ENCODE data around the gene SCIMP. TPM values are rescaled to one million over a fixed set of nuclear protein-coding genes. Genes with fewer than 3 reads are reported as not detected.
"Not testable (repeated sequence)": the region's sequence is repeated elsewhere in the genome, so short reads cannot be mapped to it uniquely, and the experiment has no call there.

Gene SCIMP
- total RNA-seq, 1 donor from 2014 or later = not detected

GRCh38 chr17:5181509-5182305 lies 53.0 kb downstream of the SCIMP start:
- Mint-ChIP-seq H3K27ac (ENCODE audit: unreplicated experiment) (no peak overlapping the region), H3K36me3 (ENCODE audit: low read depth) (peaks cover 79% of the 10 kb centered on the region), H3K9me3 (peaks cover 42% of the 10 kb centered on the region), H3K27me3 (ENCODE audit: low read depth) (peaks cover 12% of the 10 kb centered on the region), H3K4me3 (peak overlapping the region; percentile 16), H3K4me1 (no peaks in the 10 kb centered on the region)
- TF ChIP-seq, protein P1, sequence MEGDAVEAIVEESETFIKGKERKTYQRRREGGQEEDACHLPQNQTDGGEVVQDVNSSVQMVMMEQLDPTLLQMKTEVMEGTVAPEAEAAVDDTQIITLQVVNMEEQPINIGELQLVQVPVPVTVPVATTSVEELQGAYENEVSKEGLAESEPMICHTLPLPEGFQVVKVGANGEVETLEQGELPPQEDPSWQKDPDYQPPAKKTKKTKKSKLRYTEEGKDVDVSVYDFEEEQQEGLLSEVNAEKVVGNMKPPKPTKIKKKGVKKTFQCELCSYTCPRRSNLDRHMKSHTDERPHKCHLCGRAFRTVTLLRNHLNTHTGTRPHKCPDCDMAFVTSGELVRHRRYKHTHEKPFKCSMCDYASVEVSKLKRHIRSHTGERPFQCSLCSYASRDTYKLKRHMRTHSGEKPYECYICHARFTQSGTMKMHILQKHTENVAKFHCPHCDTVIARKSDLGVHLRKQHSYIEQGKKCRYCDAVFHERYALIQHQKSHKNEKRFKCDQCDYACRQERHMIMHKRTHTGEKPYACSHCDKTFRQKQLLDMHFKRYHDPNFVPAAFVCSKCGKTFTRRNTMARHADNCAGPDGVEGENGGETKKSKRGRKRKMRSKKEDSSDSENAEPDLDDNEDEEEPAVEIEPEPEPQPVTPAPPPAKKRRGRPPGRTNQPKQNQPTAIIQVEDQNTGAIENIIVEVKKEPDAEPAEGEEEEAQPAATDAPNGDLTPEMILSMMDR (conservative IDR thresholded peaks at IDR 0.05) = no peak
- DNase-seq (ENCODE audit: low read depth, low spot score) = no peak

GRCh38 chr17:5179003-5179402 lies 55.7 kb downstream of the SCIMP start:
- H3K36me3 Mint-ChIP-seq (ENCODE audit: low read depth) = peaks cover 73% of the 10 kb centered on the region
- no peak for DNase-seq (ENCODE audit: low read depth, low spot score)
- TF ChIP-seq, protein P1 (conservative IDR thresholded peaks at IDR 0.05) = no peak
- H3K9me3 Mint-ChIP-seq = peaks cover 35% of the 10 kb centered on the region
- H3K27me3 Mint-ChIP-seq (ENCODE audit: low read depth) = peaks cover 10% of the 10 kb centered on the region
- H3K4me1 Mint-ChIP-seq = no peaks in the 10 kb centered on the region
- H3K4me3 Mint-ChIP-seq = no peak overlapping the region
- no peak overlapping the region for H3K27ac Mint-ChIP-seq (ENCODE audit: unreplicated experiment)

- Mint-ChIP-seq H3K36me3 (ENCODE audit: low read depth) (peaks cover 46% of the 10 kb centered on the region), H3K9me3 (peaks cover 11% of the 10 kb centered on the region)
- not testable (repeated sequence) for H3K4me3 Mint-ChIP-seq; DNase-seq (ENCODE audit: low read depth, low spot score); H3K4me1 Mint-ChIP-seq; H3K27me3 Mint-ChIP-seq (ENCODE audit: low read depth); H3K27ac Mint-ChIP-seq (ENCODE audit: unreplicated experiment)
Observed at GRCh38 chr17:5175027-5175426, 59.6 kb downstream of the SCIMP start.

- H3K9me3 Mint-ChIP-seq; H3K36me3 Mint-ChIP-seq (ENCODE audit: low read depth); H3K27ac Mint-ChIP-seq (ENCODE audit: unreplicated experiment); H3K4me1 Mint-ChIP-seq; DNase-seq (ENCODE audit: low read depth, low spot score); H3K4me3 Mint-ChIP-seq: not testable (repeated sequence)
- H3K27me3 Mint-ChIP-seq (ENCODE audit: low read depth) = peaks cover 21% of the 10 kb centered on the region
Observed at GRCh38 chr17:5165791-5166564, 68.7 kb downstream of the SCIMP start.

DNA sequence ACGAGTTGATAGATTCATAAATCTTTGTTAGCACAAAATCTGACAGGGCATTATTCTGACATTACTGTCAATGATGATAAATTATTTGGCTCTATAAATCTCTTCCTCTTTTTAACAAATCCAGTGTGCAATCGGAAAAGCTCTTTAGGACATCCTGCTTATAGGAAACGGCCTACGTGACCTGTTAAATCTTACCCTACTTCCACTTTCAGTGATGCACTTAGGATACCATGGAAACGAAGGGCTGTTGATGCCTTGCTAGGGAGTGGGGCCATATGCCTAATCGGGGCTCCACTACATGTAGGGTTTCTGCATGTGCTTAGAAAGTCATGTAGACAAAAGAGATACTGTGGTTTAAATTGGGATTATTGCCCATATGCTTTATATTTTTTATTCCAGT lies 70.2 kb downstream of the SCIMP start:
- Mint-ChIP-seq H3K9me3 (no peaks in the 10 kb centered on the region), H3K27ac (ENCODE audit: unreplicated experiment) (no peak overlapping the region), H3K4me1 (no peaks in the 10 kb centered on the region), H3K27me3 (ENCODE audit: low read depth) (peaks cover 28% of the 10 kb centered on the region), H3K36me3 (ENCODE audit: low read depth) (no peaks in the 10 kb centered on the region), H3K4me3 (no peak overlapping the region)
- DNase-seq (ENCODE audit: low read depth, low spot score) = no peak
- TF ChIP-seq, protein P1 (conservative IDR thresholded peaks at IDR 0.05) = no peak

GRCh38 chr17:5161793-5162192 lies 72.9 kb downstream of the SCIMP start:
- not testable (repeated sequence) for H3K9me3 Mint-ChIP-seq; H3K36me3 Mint-ChIP-seq (ENCODE audit: low read depth); H3K4me3 Mint-ChIP-seq; H3K4me1 Mint-ChIP-seq; H3K27ac Mint-ChIP-seq (ENCODE audit: unreplicated experiment); DNase-seq (ENCODE audit: low read depth, low spot score)
- H3K27me3 Mint-ChIP-seq (ENCODE audit: low read depth) = peaks cover 46% of the 10 kb centered on the region

DNA sequence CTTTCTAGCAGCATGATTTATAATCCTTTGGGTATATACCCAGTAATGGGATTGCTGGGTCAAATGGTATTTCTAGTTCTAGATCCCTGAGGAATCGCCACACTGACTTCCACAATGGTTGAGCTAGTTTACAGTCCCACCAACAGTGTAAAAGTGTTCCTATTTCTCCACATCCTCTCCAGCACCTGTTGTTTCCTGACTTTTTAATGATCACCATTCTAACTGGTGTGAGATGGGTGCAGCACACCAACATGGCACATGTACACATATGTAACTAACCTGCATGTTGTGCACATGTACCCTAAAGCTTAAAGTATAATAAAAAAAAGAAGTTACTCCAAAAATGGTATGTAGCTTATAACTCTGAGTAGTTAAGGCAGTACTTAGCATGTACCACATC lies 74.0 kb downstream of the SCIMP start:
- H3K4me3 Mint-ChIP-seq; DNase-seq (ENCODE audit: low read depth, low spot score); H3K36me3 Mint-ChIP-seq (ENCODE audit: low read depth); H3K9me3 Mint-ChIP-seq; H3K27ac Mint-ChIP-seq (ENCODE audit: unreplicated experiment); H3K4me1 Mint-ChIP-seq: not testable (repeated sequence)
- H3K27me3 Mint-ChIP-seq (ENCODE audit: low read depth) = peaks cover 49% of the 10 kb centered on the region

Other genes with a start within 250 kb of the SCIMP start
- gene CAMTA2, start 247.2 kb downstream of the SCIMP start, total RNA-seq = 12.5 and 17.4 TPM in 2 replicates
- 0.43 and 0.86 TPM in 2 replicates for gene INCA1, start 237.3 kb downstream of the SCIMP start, total RNA-seq
- 61.7 and 68.4 TPM in 2 replicates for gene KIF1C, start 236.9 kb downstream of the SCIMP start, total RNA-seq
- gene SLC52A1, start 199.4 kb downstream of the SCIMP start, total RNA-seq = not detected in 2 replicates
- gene ZFP3, start 156.4 kb downstream of the SCIMP start, total RNA-seq = 0.11 and 0.12 TPM in 2 replicates
- 41.9 and 43.9 TPM in 2 replicates for gene ZNF232, start 123.0 kb downstream of the SCIMP start, total RNA-seq
- gene USP6, start 118.8 kb downstream of the SCIMP start, total RNA-seq = 0.26 and 0.30 TPM in 2 replicates
- gene ZNF594, start 43.0 kb downstream of the SCIMP start, total RNA-seq = 21.5 and 23.7 TPM in 2 replicates
- gene RABEP1, start 47.4 kb upstream of the SCIMP start, total RNA-seq = 57.0 and 57.9 TPM in 2 replicates
- gene NUP88, start 184.8 kb upstream of the SCIMP start, total RNA-seq = 91.2 and 102 TPM in 2 replicates
- 99.8 and 103 TPM in 2 replicates for gene RPAIN, start 185.3 kb upstream of the SCIMP start, total RNA-seq
- gene C1QBP, start 204.3 kb upstream of the SCIMP start, total RNA-seq = 202 and 221 TPM in 2 replicates
- gene DHX33, start 234.1 kb upstream of the SCIMP start, total RNA-seq = 35.3 and 37.5 TPM in 2 replicates

Data from neural crest cell (in vitro differentiated cells).